B cell (primary cell): ENCODE results near the gene IDH2. TPM values are rescaled to one million over a fixed set of nuclear protein-coding genes. Genes with fewer than 3 reads are reported as not detected.

Experiments
- ATAC-seq: fragments of 200-7000 bp; cut with Tn5 transposase; one replicate; pipeline ENCODE4 v1.10.0; 2021; ENCODE audit warnings: low read depth, mild to moderate bottlenecking, moderate number of reproducible peaks, moderate library complexity
- CTCF ChIA-PET: fragments of 350-600 bp; sonication (Branson Sonifier 250); formaldehyde crosslinking; loops from one replicate; lab custom pipeline; 2021; ENCODE audit warnings: antibody characterized with exemption, inconsistent platforms; lab: Charles Lee
- POLR2A ChIA-PET: fragments of 350-600 bp; sonication (Branson Sonifier 250); formaldehyde crosslinking; loops from one replicate; lab custom pipeline; 2021; ENCODE audit warnings: antibody characterized with exemption; lab: Charles Lee
- DNase-seq: peaks from one replicate; pipeline ENCODE4 v3.0.0; 2013
- H2AFZ ChIP-seq: 2 replicates; pipeline ENCODE4 v1.6.1; 2012; ENCODE audit warnings: mild to moderate bottlenecking, low read depth, low read length; ENCODE audit not compliant: insufficient read depth, poor library complexity, severe bottlenecking
- H3K27ac ChIP-seq, 2 donors: 1 replicate in 1 of 2; 2 replicates in 1 of 2; pipeline ENCODE4 v1.5.1; 2012 to 2013; ENCODE audit warnings: low read length in 2 of 2, mild to moderate bottlenecking in 2 of 2, moderate library complexity in 1 of 2
- H3K27me3 ChIP-seq, 4 experiments: fragments of 200-600 bp in 1 of 4; sonication (generic) in 1 of 4; replicated peaks in 1 of 4; 1 replicate in 2 of 4; 2 replicates in 2 of 4; pipeline versions ENCODE4 v1.6.1 to v1.7.0; 2013 to 2016; ENCODE audit warnings: low read length in 3 of 4, mild to moderate bottlenecking in 2 of 4, mixed read lengths in 1 of 4, moderate library complexity in 1 of 4; ENCODE audit not compliant: insufficient read depth in 4 of 4, control insufficient read depth in 3 of 4; ENCODE audit errors: control extremely low read depth in 1 of 4
- H3K36me3 ChIP-seq, 2 experiments: replicated peaks in 1 of 2; 1 replicate in 1 of 2; 2 replicates in 1 of 2; pipeline versions ENCODE4 v1.6.1 to v1.7.1; 2013; ENCODE audit warnings: low read length in 1 of 2; ENCODE audit not compliant: insufficient read depth in 2 of 2, control insufficient read depth in 1 of 2; ENCODE audit errors: control extremely low read depth in 1 of 2, extremely low read depth in 1 of 2
- H3K4me1 ChIP-seq, 2 donors: fragments of 200-600 bp in 1 of 2; sonication (generic) in 1 of 2; 1 replicate in 1 of 2; 2 replicates in 1 of 2; pipeline versions ENCODE4 v1.5.1 to v1.6.1; 2013 to 2017; ENCODE audit warnings: low read length in 2 of 2; ENCODE audit not compliant: control insufficient read depth in 2 of 2, insufficient read depth in 2 of 2
- H3K4me2 ChIP-seq: replicated peaks from 2 replicates; pipeline ENCODE3; 2012; ENCODE audit warnings: mild to moderate bottlenecking, low read depth, low read length; ENCODE audit not compliant: poor library complexity, severe bottlenecking
- H3K4me3 ChIP-seq, 5 experiments: fragments of 200-600 bp in 1 of 5; sonication (generic) in 1 of 5; 1 replicate in 3 of 5; 2 replicates in 2 of 5; pipeline versions ENCODE4 v1.5.1 to v1.7.0; 2011 to 2016; ENCODE audit warnings: low read length in 4 of 5, mild to moderate bottlenecking in 4 of 5, low read depth in 2 of 5, control low read depth in 1 of 5, moderate library complexity in 1 of 5; ENCODE audit not compliant: insufficient read depth in 1 of 5; ENCODE audit errors: control extremely low read depth in 1 of 5, extremely low read depth in 1 of 5
- H3K79me2 ChIP-seq: fragments of 200-600 bp; sonication (generic); one replicate; pipeline ENCODE4 v1.6.0; 2016; ENCODE audit warnings: low read length; ENCODE audit not compliant: control insufficient read depth, insufficient read depth
- H3K9ac ChIP-seq: fragments of 200-600 bp; sonication (generic); 2 replicates; pipeline ENCODE4 v1.6.1; 2017; ENCODE audit warnings: mild to moderate bottlenecking, low read length, moderate library complexity
- H3K9me3 ChIP-seq, 3 donors: one replicate each; pipeline versions ENCODE4 v1.6.1 to v1.7.1; 2013; ENCODE audit warnings: low read length in 2 of 3; ENCODE audit not compliant: control insufficient read depth in 2 of 3, insufficient read depth in 1 of 3; ENCODE audit errors: control extremely low read depth in 1 of 3
- H4K20me1 ChIP-seq: 2 replicates; pipeline ENCODE4 v1.6.0; 2012; ENCODE audit warnings: mild to moderate bottlenecking, low read length; ENCODE audit not compliant: insufficient read depth, control insufficient read depth, poor library complexity, severe bottlenecking
- H3K27ac Mint-ChIP-seq: one replicate; pipeline ENCODE4 v1.8.0; 2021; ENCODE audit warnings: mixed read lengths
- H3K27me3 Mint-ChIP-seq: one replicate; pipeline ENCODE4 v1.8.0; 2021; ENCODE audit warnings: mixed read lengths
- H3K4me1 Mint-ChIP-seq: one replicate; pipeline ENCODE4 v1.8.0; 2021; ENCODE audit warnings: mixed read lengths
- H3K4me3 Mint-ChIP-seq: one replicate; pipeline ENCODE4 v1.8.0; 2021; ENCODE audit warnings: mixed read lengths
- H3K9me3 Mint-ChIP-seq: one replicate; pipeline ENCODE4 v1.8.0; 2022; ENCODE audit warnings: mixed read lengths; ENCODE audit not compliant: insufficient read depth
- CTCF ChIP-seq: fragments of 200-600 bp; IDR thresholded peaks from one replicate; pipeline ENCODE4 v1.8.0; 2022; ENCODE audit warnings: antibody characterized with exemption, mild to moderate bottlenecking
- EZH2 ChIP-seq: IDR thresholded peaks from 2 replicates; pipeline ENCODE4 v1.6.1; 2012; ENCODE audit warnings: borderline replicate concordance, low read depth, mild to moderate bottlenecking, moderate library complexity, low read length; ENCODE audit not compliant: insufficient read depth, poor library complexity, severe bottlenecking
- WGBS: methylation state at CpG from one replicate; pipeline ENCODE4 v1.1.5; 2013; ENCODE audit warnings: missing lambda C conversion rate; ENCODE audit not compliant: insufficient coverage; 5-methylcytosine and 5-hydroxymethylcytosine counted together
- intact Hi-C: fragments of 100-400 bp; cut with micrococcal nuclease; formaldehyde crosslinking; loops from one replicate; pipeline ENCODE4 v1.10.0; 2022
- polyA plus RNA-seq: library from polyadenylated mRNA; depleted of rRNA; stranded (reverse); fragments of >200 nt; gene quantifications from 2 replicates; pipeline ENCODE4 v1.2.3, GENCODE V29; 2012
- total RNA-seq, 2 donors: library from RNA; stranded (reverse); fragments of 120-200 nt in 1 of 2; gene quantifications; 1 replicate in 1 of 2; 2 replicates in 1 of 2; pipeline versions ENCODE4 v1.2.3 to v1.2.4, GENCODE V29; 2013 to 2022

Gene IDH2
- total and polyA plus RNA-seq, 2 donors (not counting 1 experiment from before 2014, with no cell fraction given) = 30.7 to 35.8 TPM

GRCh38 chr15:90062973-90063769 is 39.1 kb downstream of the IDH2 start:
- 91% methylated on average over 10 of the region's 20 CpGs for WGBS
- H3K4me1 Mint-ChIP-seq = peaks cover 69% of the 10 kb centered on the region
- Histone ChIP-seq H2AFZ (no peak overlapping the region), H3K4me3 (no peak overlapping the region), H3K9ac (no peak overlapping the region), H3K27me3 (no peaks in the 10 kb centered on the region), H3K36me3 (peaks cover 0 to 7% of the 10 kb centered on the region in 2 experiments), H3K4me2 (peak overlapping the region; percentile 66), H3K27ac (peak overlapping the region; percentile 64 to 82), H3K4me1 (peaks cover 57 to 77% of the 10 kb centered on the region in 2 donors), H3K9me3 (peaks cover 0 to 7% (median 0%) of the 10 kb centered on the region in 3 donors), H4K20me1 (no peaks in the 10 kb centered on the region), H3K79me2 (peaks cover 23% of the 10 kb centered on the region)
- POLR2A ChIA-PET = interaction anchor here (0.7 to 0.8 kb wide), 2 partner anchors 22 to 169 kb away, joined by 3 read pairs; partner anchors contain the start of gene AP3S2
- peak overlapping the region; percentile 63 for H3K4me3 Mint-ChIP-seq
- H3K9me3 Mint-ChIP-seq = no peaks in the 10 kb centered on the region
- DNase-seq (no peak), ATAC-seq (no peak)
- no peak for TF ChIP-seq EZH2
- no peak for TF ChIP-seq CTCF
- CTCF ChIA-PET = interaction anchor here (0.6 to 1.6 kb wide), 2 partner anchors 60 to 926 kb away, joined by 3 read pairs; no protein-coding TSS in a partner anchor
- intact Hi-C loops = no loop called here
- H3K27me3 Mint-ChIP-seq = no peaks in the 10 kb centered on the region
- H3K27ac Mint-ChIP-seq = peak overlapping the region; percentile 96
